Mucosa of descending colon (tissue), 3 donors: Measurements from ENCODE around the gene ZNF207. TPM values are rescaled to one million over a fixed set of nuclear protein-coding genes. Genes with fewer than 3 reads are reported as not detected.

Source experiments
- ATAC-seq: fragments of 200-7000 bp; cut with Tn5 transposase; one replicate; pipeline ENCODE4 v1.9.1; 2020; ENCODE audit warnings: mild to moderate bottlenecking, moderate library complexity
- DNase-seq, 3 donors: peaks; one replicate each; pipeline ENCODE4 v3.0.0-alpha.2; 2020
- H3K36me3 ChIP-seq: fragments of 200-600 bp; one replicate; pipeline ENCODE4 v1.8.0; 2021; ENCODE audit warnings: low read depth, mild to moderate bottlenecking
- H3K4me1 ChIP-seq: fragments of 200-600 bp; one replicate; pipeline ENCODE4 v1.8.0; 2021; ENCODE audit warnings: low read depth, mild to moderate bottlenecking
- H3K4me3 ChIP-seq: fragments of 200-600 bp; one replicate; pipeline ENCODE4 v1.8.0; 2021; ENCODE audit warnings: mild to moderate bottlenecking
- H3K9me3 ChIP-seq: fragments of 200-600 bp; one replicate; pipeline ENCODE4 v1.8.0; 2021; ENCODE audit warnings: mild to moderate bottlenecking
- intact Hi-C, 2 donors: fragments of 100-400 bp; cut with DNase I in 1 of 2; cut with micrococcal nuclease in 1 of 2; formaldehyde crosslinking; loops; one replicate each; pipeline versions ENCODE4 v1.11.0 to v1.11.1; 2022; cut with DNase I, micrococcal nuclease
- total RNA-seq, 3 donors: library from RNA; stranded (reverse); fragmentation: NEBNext Ultra II Directional in 2 of 3; extraction: Animal tissue kit (Norgen Biotek cat#: 25700) in 2 of 3; gene quantifications; one replicate each; pipeline versions ENCODE4 v1.2.1 to v1.2.4, GENCODE V29; 2021 to 2023
- TF ChIP-seq, protein P1 (sequence below): fragments of 200-600 bp; IDR thresholded peaks from one replicate; pipeline ENCODE4 v1.8.0; 2022; ENCODE audit warnings: antibody characterized with exemption, mild to moderate bottlenecking
- donor health status: DM: no; HTN: no; CAD: no; lungs with moderate emphysema.
- donor health status: DM: no; HTN: no; CAD: no.
- donor health status: DM: no; HTN: yes; CAD: no.

The ZNF207 gene
- total RNA-seq, 3 donors from 2014 or later: 141 to 168 (median 161) TPM

DNA sequence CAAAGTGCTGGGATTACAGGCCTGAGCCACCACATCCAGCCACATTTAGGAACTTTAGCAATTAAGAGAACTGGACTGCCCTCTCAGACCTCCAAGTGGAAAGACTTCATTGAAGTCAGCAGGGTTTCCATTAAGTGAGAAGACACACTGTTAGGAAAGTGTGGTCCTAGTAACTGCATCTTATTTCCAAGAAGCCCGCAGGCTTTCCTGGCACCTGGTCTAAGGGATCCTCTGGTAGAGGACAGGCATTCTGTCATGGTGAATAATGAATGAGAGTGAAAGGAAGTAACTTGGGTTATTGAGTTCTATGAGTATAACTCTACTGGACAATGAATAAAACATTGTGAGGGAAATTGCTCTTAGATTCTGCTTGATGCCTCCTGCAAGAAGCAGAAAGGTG lies 22.0 kb upstream of the ZNF207 start:
- no peak overlapping the region for H3K4me3 ChIP-seq
- no peaks in the 10 kb centered on the region for H3K36me3 ChIP-seq
- no peaks in the 10 kb centered on the region for H3K9me3 ChIP-seq
- intact Hi-C loops: no loop called here
- TF ChIP-seq, protein P1, sequence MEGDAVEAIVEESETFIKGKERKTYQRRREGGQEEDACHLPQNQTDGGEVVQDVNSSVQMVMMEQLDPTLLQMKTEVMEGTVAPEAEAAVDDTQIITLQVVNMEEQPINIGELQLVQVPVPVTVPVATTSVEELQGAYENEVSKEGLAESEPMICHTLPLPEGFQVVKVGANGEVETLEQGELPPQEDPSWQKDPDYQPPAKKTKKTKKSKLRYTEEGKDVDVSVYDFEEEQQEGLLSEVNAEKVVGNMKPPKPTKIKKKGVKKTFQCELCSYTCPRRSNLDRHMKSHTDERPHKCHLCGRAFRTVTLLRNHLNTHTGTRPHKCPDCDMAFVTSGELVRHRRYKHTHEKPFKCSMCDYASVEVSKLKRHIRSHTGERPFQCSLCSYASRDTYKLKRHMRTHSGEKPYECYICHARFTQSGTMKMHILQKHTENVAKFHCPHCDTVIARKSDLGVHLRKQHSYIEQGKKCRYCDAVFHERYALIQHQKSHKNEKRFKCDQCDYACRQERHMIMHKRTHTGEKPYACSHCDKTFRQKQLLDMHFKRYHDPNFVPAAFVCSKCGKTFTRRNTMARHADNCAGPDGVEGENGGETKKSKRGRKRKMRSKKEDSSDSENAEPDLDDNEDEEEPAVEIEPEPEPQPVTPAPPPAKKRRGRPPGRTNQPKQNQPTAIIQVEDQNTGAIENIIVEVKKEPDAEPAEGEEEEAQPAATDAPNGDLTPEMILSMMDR: no peak
- H3K4me1 ChIP-seq: no peaks in the 10 kb centered on the region
- no peak for DNase-seq
- ATAC-seq: no peak

DNA sequence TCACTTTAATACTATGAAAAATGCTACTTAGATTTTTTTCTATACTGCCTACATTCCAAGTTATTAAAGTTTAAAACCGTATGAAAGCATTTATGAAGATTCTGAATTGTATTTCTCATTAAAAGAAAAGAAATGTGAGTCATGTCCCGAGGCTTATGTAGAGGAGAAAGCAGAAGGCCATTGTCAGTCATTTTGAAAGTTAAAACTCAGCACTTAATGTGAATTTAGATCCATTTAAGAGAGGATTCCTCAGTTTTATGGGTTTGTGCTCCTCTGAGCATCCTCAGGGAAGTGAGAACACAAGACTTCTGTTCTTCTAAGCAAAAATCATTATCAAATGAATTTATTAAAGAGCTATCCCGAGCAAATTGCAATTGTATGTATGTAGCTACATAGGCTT lies 19.8 kb upstream of the ZNF207 start:
- intact Hi-C loops: no loop called here
- H3K9me3 ChIP-seq: no peaks in the 10 kb centered on the region
- no peaks in the 10 kb centered on the region for H3K36me3 ChIP-seq
- TF ChIP-seq, protein P1: no peak
- H3K4me3 ChIP-seq: no peak overlapping the region
- ATAC-seq (no peak), DNase-seq (no peak)
- no peaks in the 10 kb centered on the region for H3K4me1 ChIP-seq

DNA sequence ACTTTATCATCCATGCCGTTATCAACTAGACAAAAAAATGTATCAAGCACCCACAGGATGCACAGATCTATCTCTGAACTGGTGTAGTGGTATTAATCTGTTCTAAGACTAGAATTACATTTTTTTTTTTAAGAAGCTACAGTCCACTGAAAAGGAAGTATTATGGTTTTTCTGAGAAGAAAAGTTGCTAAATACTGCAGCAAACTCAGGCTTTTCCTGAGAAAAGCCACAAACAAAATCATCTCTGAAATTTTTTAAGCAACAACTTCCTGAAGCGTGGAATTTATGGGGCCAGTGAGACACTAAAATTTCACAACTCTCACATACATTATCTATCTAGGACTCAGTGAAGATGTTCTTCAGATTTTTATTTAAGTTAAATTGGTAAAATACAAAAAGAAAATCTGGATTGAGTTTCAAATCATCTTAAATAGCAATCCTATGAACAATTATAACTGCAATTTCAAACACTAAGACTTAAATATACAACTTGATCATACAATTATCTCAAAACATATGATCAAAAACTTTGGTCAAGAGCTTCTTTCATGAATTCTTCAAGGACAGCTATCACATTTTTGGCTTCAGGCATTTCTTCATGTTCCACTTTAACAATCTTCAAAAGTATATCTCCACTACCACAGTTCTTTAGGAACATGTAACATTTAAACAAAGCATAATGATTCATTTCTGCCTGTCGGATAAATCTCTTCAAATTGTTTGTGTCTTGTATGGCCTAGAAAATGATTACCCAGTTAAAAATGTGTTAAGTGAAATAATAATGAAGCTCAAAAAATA lies 18.5 kb upstream of the ZNF207 start:
- ATAC-seq: no peak
- intact Hi-C loops: no loop called here

DNA sequence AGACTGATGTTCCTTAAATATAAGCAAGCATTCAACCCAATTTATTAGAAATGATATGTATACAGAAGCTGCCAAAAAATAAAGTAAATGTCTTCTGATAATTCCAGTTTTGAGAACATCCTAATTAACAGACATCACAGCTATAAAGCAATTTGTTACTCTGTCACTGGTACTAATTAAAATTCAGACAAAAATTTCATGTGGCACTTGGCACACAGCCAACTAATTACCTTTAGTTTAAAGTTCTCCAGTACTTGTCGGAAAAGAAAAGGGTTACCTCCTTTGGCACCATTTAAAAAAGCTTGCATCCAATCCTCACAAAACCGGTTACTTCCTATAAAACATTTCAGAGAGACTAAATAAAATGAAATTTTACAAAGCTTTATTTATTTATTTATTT lies 16.8 kb upstream of the ZNF207 start:
- Histone ChIP-seq H3K9me3 (no peaks in the 10 kb centered on the region), H3K4me1 (no peaks in the 10 kb centered on the region), H3K36me3 (peaks cover 3% of the 10 kb centered on the region), H3K4me3 (no peak overlapping the region)
- ATAC-seq (no peak), DNase-seq (no peak)
- intact Hi-C loops: no loop called here
- TF ChIP-seq, protein P1: no peak

More for the DNA sequence above, 18.5 kb upstream of the ZNF207 start:
- no peak overlapping the region for H3K4me3 ChIP-seq
- TF ChIP-seq, protein P1: no peak
- H3K36me3 ChIP-seq: no peaks in the 10 kb centered on the region
- H3K4me1 ChIP-seq: no peaks in the 10 kb centered on the region
- no peak for DNase-seq
- H3K9me3 ChIP-seq: no peaks in the 10 kb centered on the region

DNA sequence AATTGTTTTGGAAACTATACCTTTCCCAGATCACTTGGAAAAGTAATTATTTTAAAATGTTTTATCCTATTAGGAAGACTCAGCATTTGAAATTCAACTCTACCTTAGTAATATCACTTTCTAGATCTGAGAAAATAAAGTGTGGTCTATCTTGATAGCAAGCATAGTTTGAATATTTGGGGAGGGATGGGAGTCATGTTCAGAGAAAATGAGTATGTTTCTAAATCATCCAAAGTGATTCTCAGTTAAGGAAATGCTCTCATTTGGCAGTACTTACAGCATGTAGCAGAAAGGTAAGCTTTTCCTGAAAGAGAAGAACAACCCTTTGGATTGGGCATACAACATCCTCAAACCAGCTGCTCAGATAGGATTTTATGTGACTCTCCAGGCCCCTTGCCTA lies 14.9 kb upstream of the ZNF207 start:
- Histone ChIP-seq H3K4me1 (no peaks in the 10 kb centered on the region), H3K9me3 (no peaks in the 10 kb centered on the region), H3K36me3 (peaks cover 4% of the 10 kb centered on the region), H3K4me3 (no peak overlapping the region)
- DNase-seq: no peak
- intact Hi-C loops: no loop called here
- ATAC-seq: no peak
- TF ChIP-seq, protein P1: no peak
